Transverse colon (tissue), 4 donors: ENCODE results near the gene VGLL4. TPM values are rescaled to one million over a fixed set of nuclear protein-coding genes. Genes with fewer than 3 reads are reported as not detected.

Source experiments
- DNase-seq: peaks from one replicate; pipeline ENCODE4 v3.0.0-alpha.2; 2019
- H3K27ac ChIP-seq, 4 donors: fragments of 200-600 bp; sonication (generic); 2 replicates each; pipeline ENCODE4 v1.5.1; 2016 to 2018; ENCODE audit warnings: inconsistent platforms in 4 of 4
- H3K27me3 ChIP-seq: fragments of 200-600 bp; sonication (generic); 2 replicates; pipeline ENCODE4 v1.5.1; 2017; ENCODE audit warnings: inconsistent platforms
- H3K36me3 ChIP-seq, 4 donors: fragments of 200-600 bp; sonication (generic); 2 replicates each; pipeline ENCODE4 v1.5.1; 2017 to 2019; ENCODE audit warnings: inconsistent platforms in 4 of 4
- H3K4me1 ChIP-seq, 4 donors: fragments of 200-600 bp; sonication (generic); 2 replicates each; pipeline ENCODE4 v1.5.1; 2017 to 2020; ENCODE audit warnings: inconsistent platforms in 4 of 4
- H3K4me3 ChIP-seq, 4 donors: fragments of 200-600 bp; sonication (generic); 1 replicate in 1 of 4; 2 replicates in 3 of 4; pipeline versions ENCODE4 v1.5.1 to v1.6.1; 2017 to 2019; ENCODE audit warnings: inconsistent platforms in 4 of 4
- H3K9me3 ChIP-seq, 2 donors: fragments of 200-600 bp; sonication (generic); 2 replicates each; pipeline ENCODE4 v1.5.1; 2017 to 2019; ENCODE audit warnings: inconsistent platforms in 2 of 2
- CTCF ChIP-seq, 5 experiments: fragments of 200-600 bp in 3 of 5; fragments of 450-650 bp in 2 of 5; sonication (generic) in 3 of 5; IDR thresholded peaks; 1 replicate in 2 of 5; 2 replicates in 3 of 5; pipeline ENCODE4 v1.5.1; 2016 to 2017; ENCODE audit warnings: antibody characterized with exemption in 5 of 5, inconsistent platforms in 3 of 5, mild to moderate bottlenecking in 2 of 5, moderate library complexity in 1 of 5
- EP300 ChIP-seq: sonication (generic); formaldehyde crosslinking; IDR thresholded peaks from one replicate; pipeline ENCODE4 v1.6.1; 2017; ENCODE audit warnings: antibody characterized with exemption, low read depth
- POLR2A ChIP-seq: fragments of 450-650 bp; IDR thresholded peaks from one replicate; pipeline ENCODE4 v1.6.1; 2016; ENCODE audit warnings: antibody characterized with exemption, mild to moderate bottlenecking, moderate library complexity
- POLR2AphosphoS5 ChIP-seq, 3 donors: sonication (generic); formaldehyde crosslinking; IDR thresholded peaks; one replicate each; pipeline ENCODE4 v1.6.1; 2016; ENCODE audit warnings: antibody characterized with exemption in 3 of 3
- WGBS, 2 donors: methylation state at CpG; one replicate each; pipeline ENCODE4 v1.1.5; 2018; ENCODE audit warnings: low coverage in 1 of 2; 5-methylcytosine and 5-hydroxymethylcytosine counted together
- in situ Hi-C, 4 donors: fragments of 200-750 bp; cut with MboI; loops; one replicate each; pipeline versions ENCODE4 v1.15.0 to v1.15.1; 2017; ENCODE audit warnings: low sequenced_read_pairs in 3 of 4, low pct_ligation_motif_present in 1 of 4, low pct_unique_long_range_greater_than_20kb in 1 of 4
- intact Hi-C: fragments of 100-400 bp; cut with DNase I; formaldehyde crosslinking; loops from one replicate; pipeline ENCODE4 v1.15.1; 2023; ENCODE audit warnings: low total_unique reads
- total RNA-seq, 4 donors: library from RNA; depleted of rRNA; stranded (reverse); fragments of >200 nt; gene quantifications; one replicate each; pipeline ENCODE4 v1.1.0, GENCODE V29; 2016

VGLL4 gene
- total RNA-seq, 4 donors from 2014 or later: 67.3 to 175 (median 95.0) TPM

GRCh38 chr3:11604139-11604892 lies 39.4 kb downstream of the VGLL4 start:
- H3K36me3 ChIP-seq: peaks cover 0 to 5% (median 2%) of the 10 kb centered on the region in 4 donors
- 69 to 100% methylated on average over 1 to 10 of the region's 15 CpGs for WGBS, 2 donors
- no peak for DNase-seq
- H3K4me1 ChIP-seq: peaks cover 18 to 70% (median 27%) of the 10 kb centered on the region in 4 donors
- H3K9me3 ChIP-seq: no peaks in the 10 kb centered on the region
- peak in 1 of 3 donors; percentile 48 for TF ChIP-seq POLR2AphosphoS5 (IDR thresholded peaks at IDR 0.05)
- TF ChIP-seq POLR2A: no peak
- intact Hi-C loops: no loop called here
- H3K4me3 ChIP-seq: no peak overlapping the region
- peak overlapping the region; percentile 86 to 91 (median 88) for H3K27ac ChIP-seq
- in situ Hi-C loops: no loop called here
- H3K27me3 ChIP-seq: no peaks in the 10 kb centered on the region

DNA sequence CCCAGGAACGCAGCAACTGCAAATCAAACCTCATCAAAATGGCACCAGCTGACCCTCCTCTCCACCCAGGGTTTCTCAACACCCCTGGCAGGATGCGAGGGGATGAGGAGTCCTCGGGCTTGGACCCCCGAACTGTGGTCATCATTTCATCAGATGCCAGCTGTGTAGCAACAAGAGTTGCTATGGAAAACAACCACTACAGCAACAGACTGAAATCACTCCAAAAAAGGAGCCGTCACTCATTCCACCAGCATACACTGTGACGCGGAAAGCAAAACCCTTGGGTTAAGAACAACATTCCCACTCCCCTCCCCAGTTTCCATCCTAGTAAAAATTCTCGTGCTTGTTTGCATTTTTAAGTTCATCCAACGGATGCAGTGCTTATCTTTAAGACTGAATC lies 40.1 kb downstream of the VGLL4 start:
- H3K9me3 ChIP-seq: no peaks in the 10 kb centered on the region
- no peak for DNase-seq
- H3K36me3 ChIP-seq: peaks cover 0 to 5% (median 2%) of the 10 kb centered on the region in 4 donors
- intact Hi-C loops: no loop called here
- peak overlapping the region; percentile 86 to 91 (median 88) for H3K27ac ChIP-seq
- no peaks in the 10 kb centered on the region for H3K27me3 ChIP-seq
- 50 to 65% methylated on average over 4 to 9 of the region's 9 CpGs for WGBS, 2 donors
- TF ChIP-seq POLR2AphosphoS5 (IDR thresholded peaks at IDR 0.05) (peak in 2 of 3 donors; percentile 38 to 58), CTCF (IDR thresholded peaks at IDR 0.05) (no peak)
- in situ Hi-C loops: no loop called here
- no peak overlapping the region for H3K4me3 ChIP-seq
- H3K4me1 ChIP-seq: peaks cover 18 to 63% (median 27%) of the 10 kb centered on the region in 4 donors

GRCh38 chr3:11602886-11603527 lies 40.7 kb downstream of the VGLL4 start:
- Histone ChIP-seq H3K36me3 (peaks cover 0 to 5% (median 2%) of the 10 kb centered on the region in 4 donors), H3K27ac (peak overlapping the region; percentile 86 to 91 (median 88)), H3K9me3 (no peaks in the 10 kb centered on the region), H3K27me3 (no peaks in the 10 kb centered on the region), H3K4me1 (peaks cover 18 to 57% (median 27%) of the 10 kb centered on the region in 4 donors), H3K4me3 (no peak overlapping the region)
- no peak for TF ChIP-seq POLR2AphosphoS5 (IDR thresholded peaks at IDR 0.05)
- TF ChIP-seq EP300: no peak
- TF ChIP-seq POLR2A: no peak
- TF ChIP-seq CTCF (IDR thresholded peaks at IDR 0.05): no peak
- in situ Hi-C loops: no loop called here
- no peak for DNase-seq
- intact Hi-C loops: no loop called here
- 80 to 86% methylated on average over 5 of the region's 5 CpGs for whole genome bisulfite sequencing, 2 donors

DNA sequence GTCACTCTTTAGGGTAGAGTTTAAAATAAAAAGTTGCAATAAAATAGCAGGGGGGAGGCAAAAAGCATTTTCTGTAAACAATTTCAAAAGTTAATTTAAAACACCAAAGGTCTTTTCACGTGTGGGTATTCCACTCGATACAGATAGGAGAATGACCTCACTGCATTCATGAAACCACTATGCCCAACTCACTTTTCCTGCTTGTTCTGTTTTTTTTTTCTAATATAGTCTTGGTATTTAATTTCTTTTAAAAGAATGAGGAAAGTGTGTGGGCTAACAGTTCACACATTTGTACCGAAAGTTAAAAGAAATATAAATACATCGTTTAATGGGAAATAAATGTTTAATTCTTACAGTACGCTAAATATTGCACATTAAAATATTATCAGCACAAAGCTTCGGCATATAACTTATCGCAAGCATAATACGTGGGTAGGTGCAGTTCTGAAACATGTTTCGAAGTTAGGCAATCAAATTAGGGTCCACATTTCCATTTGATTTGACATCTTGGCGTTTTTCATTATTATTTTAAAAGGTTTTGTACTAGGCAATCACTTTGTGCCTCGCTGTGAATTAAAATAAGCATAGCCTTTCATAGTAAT lies 41.4 kb downstream of the VGLL4 start:
- H3K27me3 ChIP-seq: no peaks in the 10 kb centered on the region
- H3K4me1 ChIP-seq: peaks cover 18 to 50% (median 23%) of the 10 kb centered on the region in 4 donors
- peaks cover 0 to 5% (median 2%) of the 10 kb centered on the region in 4 donors for H3K36me3 ChIP-seq
- TF ChIP-seq CTCF (IDR thresholded peaks at IDR 0.05) (no peak), EP300 (no peak), POLR2A (no peak), POLR2AphosphoS5 (IDR thresholded peaks at IDR 0.05) (no peak)
- H3K27ac ChIP-seq: peak overlapping the region; percentile 86 to 91 (median 88)
- no peak for DNase-seq
- no peak overlapping the region for H3K4me3 ChIP-seq
- no peaks in the 10 kb centered on the region for H3K9me3 ChIP-seq
- WGBS, 2 donors: 77 to 80% methylated on average over 11 of the region's 11 CpGs
- intact Hi-C loops (no loop called here), in situ Hi-C loops (no loop called here)
